GM19099 (cell line): ENCODE results near the gene BOLL.

Source experiments
- POLR2A ChIP-seq: IDR thresholded peaks from 3 replicates; pipeline ENCODE4 v1.6.1; 2011; ENCODE audit warnings: low read depth; ENCODE audit not compliant: insufficient read length; ENCODE audit errors: extremely low read depth

The BOLL gene

GRCh38 chr2:197740200-197740599 lies 44.9 kb downstream of the BOLL start:
- no peak for TF ChIP-seq POLR2A

GRCh38 chr2:197727011-197727410 lies 58.1 kb downstream of the BOLL start:
- no peak for TF ChIP-seq POLR2A

- TF ChIP-seq POLR2A = no peak
Measured at GRCh38 chr2:197717863-197718262, 67.3 kb downstream of the BOLL start.

- TF ChIP-seq POLR2A = no peak
Measured at GRCh38 chr2:197713271-197713670, 71.8 kb downstream of the BOLL start.

DNA sequence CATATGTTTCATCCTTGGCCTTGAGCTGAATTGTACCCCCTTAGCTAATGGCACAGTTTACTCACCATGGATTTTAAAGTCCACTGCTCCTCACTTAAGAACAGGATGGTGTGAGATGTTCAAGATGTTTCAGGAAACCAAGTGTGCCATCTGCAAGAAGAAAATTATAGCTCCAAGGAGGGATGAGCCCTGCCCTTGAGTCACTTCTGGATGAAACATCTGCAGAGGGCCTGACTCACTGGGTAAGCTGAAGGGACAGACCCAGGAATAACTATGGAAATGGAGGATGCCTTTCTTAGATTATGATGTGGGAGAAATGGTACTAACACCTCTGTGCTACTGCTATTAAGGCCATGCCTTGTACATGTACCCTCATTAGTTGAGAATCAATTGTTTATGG lies 73.5 kb downstream of the BOLL start:
- TF ChIP-seq POLR2A = no peak

- no peak for TF ChIP-seq POLR2A
Measured at GRCh38 chr2:197710424-197711042, 74.6 kb downstream of the BOLL start.

- TF ChIP-seq POLR2A = no peak
Measured at GRCh38 chr2:197708331-197708730, 76.8 kb downstream of the BOLL start.

GRCh38 chr2:197707316-197708213 lies 77.6 kb downstream of the BOLL start:
- TF ChIP-seq POLR2A = no peak

GRCh38 chr2:197706839-197707207 lies 78.3 kb downstream of the BOLL start:
- no peak for TF ChIP-seq POLR2A

- no peak for TF ChIP-seq POLR2A
Measured at GRCh38 chr2:197705912-197706838, 78.9 kb downstream of the BOLL start.

DNA sequence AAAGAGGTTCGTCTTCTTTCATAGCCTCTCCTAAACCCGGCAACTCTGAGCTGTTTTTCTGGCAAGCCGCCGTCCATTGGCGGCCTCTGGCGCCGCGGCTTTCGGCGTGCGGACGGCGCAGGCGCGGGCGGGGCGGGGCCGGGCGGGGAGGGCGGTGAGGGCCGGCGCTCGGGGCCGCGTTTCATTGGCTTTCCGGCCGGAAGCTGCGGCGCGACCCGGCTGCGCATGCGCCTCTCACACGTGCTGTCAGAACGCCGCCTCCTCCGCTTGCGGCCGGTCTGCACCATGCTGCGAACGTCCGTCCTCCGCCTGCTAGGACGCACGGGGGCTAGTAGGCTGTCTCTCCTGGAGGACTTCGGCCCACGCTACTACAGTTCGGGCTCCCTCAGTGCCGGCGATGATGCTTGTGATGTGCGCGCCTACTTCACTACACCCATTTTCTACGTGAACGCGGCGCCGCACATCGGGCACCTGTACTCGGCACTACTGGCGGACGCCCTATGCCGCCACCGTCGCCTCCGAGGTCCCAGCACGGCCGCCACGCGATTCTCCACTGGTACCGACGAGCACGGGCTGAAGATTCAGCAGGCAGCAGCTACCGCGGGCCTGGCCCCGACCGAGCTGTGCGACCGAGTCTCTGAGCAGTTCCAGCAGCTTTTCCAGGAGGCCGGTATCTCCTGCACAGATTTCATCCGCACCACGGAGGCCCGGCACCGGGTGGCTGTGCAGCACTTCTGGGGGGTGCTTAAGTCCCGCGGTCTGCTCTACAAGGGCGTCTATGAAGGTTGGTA lies 79.8 kb downstream of the BOLL start, which contains the start of gene MARS2:
Gene MARS2 (plus strand): TSS at position 249 of the 791 bp plus-strand sequence. CDS start 37 bp downstream, at position 286.
- TF ChIP-seq POLR2A = peak; percentile 95

- no peak for TF ChIP-seq POLR2A
Measured at GRCh38 chr2:197704434-197705120, 80.5 kb downstream of the BOLL start.

- no peak for TF ChIP-seq POLR2A
Measured at GRCh38 chr2:197700960-197701359, 84.2 kb downstream of the BOLL start.

DNA sequence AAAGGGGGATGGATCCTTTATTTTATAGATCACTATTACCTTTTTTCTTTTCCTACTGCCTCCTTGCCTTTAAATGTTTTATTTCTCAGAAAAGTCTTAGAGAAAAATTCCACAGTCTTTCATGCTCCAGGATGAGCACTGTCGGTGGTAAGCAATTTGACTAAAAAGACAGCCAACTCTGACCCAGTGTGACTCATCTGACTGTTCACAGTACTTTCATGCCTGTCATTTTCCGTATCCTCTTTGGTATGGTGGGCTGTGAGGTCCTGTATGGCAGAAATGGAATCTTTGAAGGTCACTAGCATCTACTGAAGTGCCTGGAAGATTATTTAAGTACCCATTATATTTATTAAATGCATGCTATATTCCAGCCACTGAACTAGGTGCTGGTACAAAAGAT lies 107.6 kb downstream of the BOLL start:
- no peak for TF ChIP-seq POLR2A
